HUES48 (cell line): ENCODE results near the gene FAM53A.

ENCODE experiments used
- H3K27ac ChIP-seq: one replicate; pipeline ENCODE4 v1.7.0; 2013; ENCODE audit warnings: low read depth, low read length, inconsistent platforms
- H3K27me3 ChIP-seq: 2 replicates; pipeline ENCODE4 v1.6.1; 2013; ENCODE audit warnings: mild to moderate bottlenecking, low read length; ENCODE audit not compliant: control insufficient read depth, insufficient read depth
- H3K36me3 ChIP-seq: 2 replicates; pipeline ENCODE4 v1.6.1; 2013; ENCODE audit warnings: low read length; ENCODE audit not compliant: control insufficient read depth, insufficient read depth
- H3K4me1 ChIP-seq: 2 replicates; pipeline ENCODE4 v1.6.1; 2013; ENCODE audit warnings: mild to moderate bottlenecking, low read length; ENCODE audit not compliant: control insufficient read depth, insufficient read depth
- H3K4me3 ChIP-seq: 2 replicates; pipeline ENCODE4 v1.5.1; 2013; ENCODE audit warnings: mild to moderate bottlenecking, low read depth, low read length
- H3K9ac ChIP-seq: 2 replicates; pipeline ENCODE4 v1.6.1; 2013; ENCODE audit warnings: mild to moderate bottlenecking, low read depth, low read length, moderate library complexity
- H3K9me3 ChIP-seq: 2 replicates; pipeline ENCODE4 v1.6.1; 2013; ENCODE audit warnings: low read length; ENCODE audit not compliant: control insufficient read depth, insufficient read depth

FAM53A gene

DNA sequence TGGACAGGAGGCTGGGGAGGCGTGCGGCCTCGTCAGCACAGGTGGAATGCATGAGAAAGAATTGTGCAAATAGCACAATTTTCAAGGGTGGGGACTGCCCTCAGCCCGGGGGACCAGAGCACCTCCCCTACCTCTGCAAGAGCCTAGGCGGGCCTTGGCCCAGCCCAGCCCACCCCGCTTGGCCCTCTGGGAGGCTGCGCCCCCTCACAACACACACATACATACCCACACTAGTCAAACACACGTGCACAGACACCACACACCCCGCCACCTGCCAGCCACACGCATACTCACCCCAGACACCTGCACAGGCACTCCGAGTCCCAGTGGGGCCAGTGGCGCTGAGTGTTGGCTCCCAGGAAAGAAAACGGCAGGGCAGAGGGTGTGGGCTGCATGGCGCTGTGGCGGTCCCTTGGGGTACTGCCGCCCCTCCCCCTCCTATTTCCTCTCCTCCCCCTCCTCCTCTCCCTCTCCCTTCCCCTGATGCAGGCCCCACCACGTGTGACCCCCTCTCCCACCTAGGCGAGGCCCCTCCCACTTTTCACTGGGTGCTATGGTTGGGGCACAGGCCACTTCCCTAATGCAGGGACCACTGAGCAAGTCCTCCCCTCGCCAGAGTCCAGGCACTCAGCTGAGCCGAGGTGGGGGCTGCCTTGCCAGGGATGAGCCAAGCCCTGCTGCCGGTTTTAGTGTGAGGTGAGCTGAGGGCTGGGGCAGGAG lies 84.5 kb downstream of the FAM53A start:
- Histone ChIP-seq H3K36me3 (no peaks in the 10 kb centered on the region), H3K4me1 (no peaks in the 10 kb centered on the region), H3K27me3 (no peaks in the 10 kb centered on the region), H3K27ac (no peak overlapping the region), H3K9me3 (no peaks in the 10 kb centered on the region), H3K9ac (no peak overlapping the region), H3K4me3 (no peak overlapping the region)

DNA sequence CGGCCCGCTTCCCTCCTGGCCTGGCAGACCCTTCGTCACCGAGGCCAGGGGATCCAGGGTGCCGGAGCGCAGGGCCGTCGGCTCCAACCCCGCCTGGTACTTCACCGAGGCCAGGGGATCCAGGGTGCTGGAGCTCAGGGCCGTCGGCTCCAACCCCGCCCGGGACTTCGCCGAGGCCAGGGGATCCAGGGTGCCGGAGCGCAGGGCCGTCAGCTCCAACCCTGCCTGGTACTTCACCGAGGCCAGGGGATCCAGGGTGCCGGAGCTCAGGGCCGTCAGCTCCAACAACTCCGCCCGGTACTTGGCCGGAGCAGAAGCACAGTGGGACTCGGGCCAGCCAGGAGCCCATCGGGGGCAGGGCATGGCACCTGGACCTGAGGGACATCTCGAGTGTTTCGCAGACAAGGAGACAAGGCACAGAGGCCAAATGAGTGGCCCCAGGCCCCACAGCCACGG lies 85.1 kb downstream of the FAM53A start:
- Histone ChIP-seq H3K36me3 (no peaks in the 10 kb centered on the region), H3K27me3 (no peaks in the 10 kb centered on the region), H3K27ac (no peak overlapping the region), H3K4me1 (no peaks in the 10 kb centered on the region), H3K9ac (no peak overlapping the region), H3K9me3 (no peaks in the 10 kb centered on the region), H3K4me3 (no peak overlapping the region)

DNA sequence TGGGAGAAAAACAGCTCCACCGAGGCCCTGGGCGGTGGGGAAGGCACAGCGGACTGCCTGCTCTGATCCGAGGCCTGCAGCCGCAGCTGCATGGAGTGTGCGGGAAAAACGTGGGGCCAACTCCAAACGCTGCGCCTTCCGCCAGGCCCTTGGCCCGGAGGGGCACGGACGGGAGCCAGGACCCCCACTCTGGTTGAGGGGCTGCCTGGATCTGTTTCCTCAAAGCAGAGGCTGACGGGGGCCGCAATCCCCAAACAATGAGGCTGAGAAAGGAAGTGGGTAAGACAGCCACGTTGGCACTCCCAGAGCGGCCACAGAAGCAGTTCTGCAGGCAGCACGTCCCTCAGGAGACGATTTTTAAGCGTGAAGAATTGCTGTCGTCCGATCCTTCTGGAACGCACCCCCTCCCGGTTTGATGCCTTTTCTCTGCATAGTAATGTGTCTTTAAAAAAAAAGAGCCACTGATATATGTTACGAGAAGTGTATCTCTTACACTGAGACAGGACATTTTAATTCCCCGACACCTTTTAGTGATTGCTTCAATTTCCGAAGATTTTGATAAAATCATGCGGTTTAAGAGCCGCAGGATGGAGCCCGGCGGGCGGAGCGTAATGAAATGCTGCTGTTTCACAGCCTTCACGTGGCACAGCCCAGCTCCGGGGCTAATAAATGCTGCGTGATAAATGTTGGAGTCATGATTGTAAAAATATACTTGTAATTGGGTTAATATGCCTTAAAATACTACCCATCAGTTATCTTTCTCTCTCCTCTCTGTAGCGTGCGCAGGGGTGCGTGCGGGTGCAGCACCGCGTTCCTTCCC lies 85.7 kb downstream of the FAM53A start:
- Histone ChIP-seq H3K27ac (no peak overlapping the region), H3K4me3 (no peak overlapping the region), H3K9me3 (no peaks in the 10 kb centered on the region), H3K36me3 (no peaks in the 10 kb centered on the region), H3K9ac (no peak overlapping the region), H3K4me1 (no peaks in the 10 kb centered on the region), H3K27me3 (no peaks in the 10 kb centered on the region)

DNA sequence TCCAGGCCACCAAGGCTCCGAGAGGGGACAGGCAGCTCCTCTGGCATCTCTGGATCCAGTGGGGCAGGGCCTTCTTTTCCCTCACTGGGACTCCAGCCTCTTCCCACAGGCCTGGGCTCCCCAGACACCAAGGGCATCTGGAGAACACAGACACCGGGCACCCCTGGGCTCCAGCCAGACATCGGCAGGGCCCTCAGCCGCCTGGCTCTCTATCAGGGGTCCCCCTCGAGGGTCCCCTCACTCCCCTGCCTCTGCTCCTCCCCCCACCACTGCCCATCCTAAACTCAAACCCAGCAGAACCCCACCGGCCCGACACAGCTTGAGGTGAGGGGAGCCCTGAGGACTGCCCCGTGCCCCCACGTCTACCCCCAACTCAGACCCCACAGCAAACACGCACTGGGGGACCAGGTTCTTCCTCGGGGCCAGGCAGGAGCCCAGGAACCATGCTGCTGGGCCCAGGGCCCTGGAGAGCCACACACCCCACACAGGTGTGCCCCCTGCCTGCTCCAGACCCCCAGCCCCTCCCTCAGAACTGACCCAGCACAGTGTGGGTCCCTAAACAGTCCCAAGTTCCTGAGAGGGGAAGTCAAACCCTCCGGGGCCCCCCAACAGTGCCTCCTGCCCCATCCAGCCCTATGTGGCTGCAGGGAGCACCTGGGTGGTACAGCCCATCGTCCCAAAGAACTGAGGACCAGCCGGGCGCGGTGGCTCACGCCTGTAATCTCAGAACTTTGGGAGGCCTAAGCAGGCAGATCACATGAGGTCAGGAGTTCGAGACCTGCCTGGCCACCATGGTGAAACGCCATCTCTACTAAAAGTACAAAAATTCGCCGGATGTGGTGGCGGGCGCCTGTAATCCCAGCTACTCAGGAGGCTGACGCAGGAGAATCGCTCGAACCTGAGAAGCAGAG lies 86.8 kb downstream of the FAM53A start:
- no peaks in the 10 kb centered on the region for H3K36me3 ChIP-seq
- no peaks in the 10 kb centered on the region for H3K9me3 ChIP-seq
- no peak overlapping the region for H3K27ac ChIP-seq
- no peaks in the 10 kb centered on the region for H3K27me3 ChIP-seq
- no peaks in the 10 kb centered on the region for H3K4me1 ChIP-seq
- H3K9ac ChIP-seq = no peak overlapping the region
- H3K4me3 ChIP-seq = no peak overlapping the region

DNA sequence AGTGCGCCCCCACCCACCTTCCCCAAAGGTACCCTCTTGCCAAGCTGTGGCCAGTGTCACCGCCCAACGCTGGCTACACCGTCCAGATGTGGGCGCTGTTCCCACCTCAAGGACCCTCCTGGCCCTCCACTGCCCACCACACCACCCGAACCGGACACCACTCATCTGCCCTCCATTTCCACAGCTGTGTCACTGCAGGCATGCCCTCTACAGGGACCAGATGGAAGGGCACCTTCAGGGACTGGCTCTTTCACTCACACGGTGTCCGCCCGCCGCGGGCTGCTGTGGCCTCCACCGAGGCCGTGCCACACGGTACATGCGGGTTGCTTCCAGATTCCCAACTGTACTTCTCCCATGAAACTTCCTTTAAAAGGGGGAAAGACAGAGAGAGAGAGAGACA lies 87.7 kb downstream of the FAM53A start:
- H3K27ac ChIP-seq = no peak overlapping the region
- no peak overlapping the region for H3K4me3 ChIP-seq
- H3K36me3 ChIP-seq = no peaks in the 10 kb centered on the region
- H3K9me3 ChIP-seq = no peaks in the 10 kb centered on the region
- H3K27me3 ChIP-seq = no peaks in the 10 kb centered on the region
- no peak overlapping the region for H3K9ac ChIP-seq
- no peaks in the 10 kb centered on the region for H3K4me1 ChIP-seq

DNA sequence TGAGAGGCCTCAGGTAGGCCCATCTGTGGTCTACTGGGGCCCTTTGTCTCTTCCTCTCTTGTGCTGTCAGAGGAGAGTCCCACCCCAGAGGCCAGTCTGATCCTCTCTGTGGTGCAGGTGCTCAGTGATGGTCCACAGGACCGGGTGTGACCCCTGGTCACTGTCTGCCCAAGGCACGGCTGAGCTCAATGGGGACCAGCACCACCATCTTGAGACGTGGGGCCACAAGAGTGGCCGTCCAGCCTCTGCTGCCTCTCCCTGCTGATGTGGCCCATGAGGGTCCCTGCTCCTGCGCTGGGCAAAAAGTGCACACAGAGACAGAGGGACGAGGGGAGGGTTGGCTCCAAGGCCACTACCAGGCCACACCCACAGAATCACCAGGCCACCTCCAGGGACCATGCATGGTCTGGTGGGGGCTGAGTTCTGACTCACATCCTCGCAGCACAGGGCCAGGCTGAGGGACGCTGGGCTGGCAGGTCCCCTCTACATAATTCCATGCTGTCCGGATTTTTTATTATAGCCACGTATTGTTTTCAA lies 88.3 kb downstream of the FAM53A start:
- no peaks in the 10 kb centered on the region for H3K9me3 ChIP-seq
- no peaks in the 10 kb centered on the region for H3K4me1 ChIP-seq

DNA sequence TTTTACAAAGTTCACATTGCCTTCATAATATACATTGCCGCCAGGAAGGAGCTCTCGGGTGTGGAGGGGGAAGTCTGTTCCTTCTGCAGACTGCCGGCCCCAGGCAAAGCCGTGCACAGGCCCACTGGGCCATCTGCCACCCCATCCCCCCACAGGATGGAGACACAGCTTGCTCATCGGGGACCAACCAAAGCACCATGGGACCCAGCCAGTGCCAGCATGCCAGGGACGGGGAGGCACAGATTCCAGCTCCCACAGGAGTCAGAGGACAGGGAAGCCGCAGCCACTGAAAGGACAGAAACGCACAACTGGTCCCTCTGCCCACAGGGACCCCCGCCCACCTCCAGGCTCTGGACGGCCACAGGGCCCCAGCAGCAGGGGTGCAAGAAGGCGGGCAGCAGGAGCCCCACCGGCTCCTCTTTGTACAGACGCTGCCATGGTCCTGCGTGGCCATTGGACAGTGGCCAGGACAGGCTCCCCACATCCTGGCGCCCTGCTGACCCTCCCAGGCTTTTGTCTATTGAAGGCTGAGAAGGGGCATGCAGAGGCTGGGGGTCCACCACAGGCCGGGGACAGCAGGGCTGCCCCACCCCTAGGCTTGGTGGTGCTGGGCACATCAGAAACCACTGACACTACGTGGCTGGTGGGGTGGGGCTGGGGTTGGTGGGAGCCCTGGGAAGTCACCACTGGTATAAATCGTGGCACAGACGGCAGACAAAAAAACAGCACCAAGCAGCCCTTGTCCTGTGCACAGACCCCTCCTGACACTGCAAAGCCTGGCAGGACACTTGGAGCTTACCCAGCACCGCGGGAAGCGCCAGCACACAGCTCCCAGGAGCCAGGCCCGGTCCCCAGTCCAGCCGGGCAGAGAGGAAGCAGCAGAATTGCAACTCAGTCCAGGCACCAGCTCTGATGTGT lies 89.0 kb downstream of the FAM53A start:
- H3K4me3 ChIP-seq = no peak overlapping the region
- no peaks in the 10 kb centered on the region for H3K27me3 ChIP-seq
- no peaks in the 10 kb centered on the region for H3K4me1 ChIP-seq
- H3K36me3 ChIP-seq = no peaks in the 10 kb centered on the region
- no peak overlapping the region for H3K9ac ChIP-seq
- no peaks in the 10 kb centered on the region for H3K9me3 ChIP-seq
- no peak overlapping the region for H3K27ac ChIP-seq

More for the DNA sequence above, 88.3 kb downstream of the FAM53A start:
- H3K27me3 ChIP-seq = no peaks in the 10 kb centered on the region
- H3K9ac ChIP-seq = no peak overlapping the region
- no peaks in the 10 kb centered on the region for H3K36me3 ChIP-seq
- no peak overlapping the region for H3K4me3 ChIP-seq
- no peak overlapping the region for H3K27ac ChIP-seq

DNA sequence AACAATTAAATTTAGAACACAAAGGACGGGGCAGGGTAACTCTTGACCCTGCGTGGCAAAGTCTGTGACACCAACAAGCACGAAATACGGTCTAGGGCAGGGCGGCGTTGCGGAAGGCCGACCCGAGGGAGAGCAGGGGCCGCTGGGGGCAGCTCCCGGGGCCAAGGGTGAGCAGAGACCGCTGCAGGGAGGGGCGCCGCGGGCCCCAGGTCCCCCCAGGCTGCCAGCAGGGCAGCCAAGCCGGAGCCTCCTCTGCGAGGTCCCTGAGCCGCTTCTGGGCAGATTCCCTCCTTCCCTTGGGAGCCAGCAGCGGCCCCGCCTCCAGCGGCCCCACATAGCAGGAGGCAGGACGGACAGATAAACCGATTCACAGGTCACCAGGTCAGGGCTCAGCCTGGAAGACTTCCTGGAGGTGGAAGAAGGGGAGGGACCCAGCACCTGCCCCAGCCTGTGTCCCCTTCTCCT lies 90.2 kb downstream of the FAM53A start:
- Histone ChIP-seq H3K9ac (no peak overlapping the region), H3K27me3 (no peaks in the 10 kb centered on the region), H3K4me1 (no peaks in the 10 kb centered on the region), H3K36me3 (no peaks in the 10 kb centered on the region), H3K4me3 (no peak overlapping the region), H3K9me3 (no peaks in the 10 kb centered on the region), H3K27ac (no peak overlapping the region)

DNA sequence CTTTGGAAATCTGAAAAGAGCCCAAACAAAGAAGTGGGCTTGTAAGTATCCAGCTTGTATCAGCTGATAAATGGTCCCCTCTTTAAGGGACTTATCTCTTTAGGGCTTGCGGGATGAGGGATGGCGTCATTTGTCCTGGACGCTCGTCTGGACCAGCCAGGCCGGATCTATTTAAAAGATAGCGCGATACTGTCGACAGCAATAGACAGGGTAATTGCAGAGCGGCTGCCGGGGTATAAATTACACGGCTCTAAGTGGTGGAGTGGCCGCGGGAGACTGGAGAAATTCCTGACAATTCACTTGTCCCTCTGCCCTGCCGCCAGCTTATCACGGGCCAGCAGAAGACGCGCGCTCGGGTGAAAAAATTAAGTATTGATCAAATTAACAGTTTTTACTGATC lies 90.7 kb downstream of the FAM53A start:
- Histone ChIP-seq H3K4me1 (no peaks in the 10 kb centered on the region), H3K27me3 (no peaks in the 10 kb centered on the region), H3K9ac (no peak overlapping the region), H3K36me3 (no peaks in the 10 kb centered on the region), H3K9me3 (no peaks in the 10 kb centered on the region), H3K4me3 (no peak overlapping the region), H3K27ac (no peak overlapping the region)
